Measurements from ENCODE around the gene ACKR2.
A peak's percentile ranks its signal among the peaks of the same experiment; 100 is the strongest.

The ACKR2 gene

GRCh38 chr3:42853056-42853455 lies 43.8 kb downstream of the ACKR2 start:
- no peak for DNase-seq
- intact Hi-C loops (cut with DNase I): no loop called here

GRCh38 chr3:42853739-42854302 lies 44.6 kb downstream of the ACKR2 start:
- DNase-seq: no peak
- intact Hi-C loops (cut with DNase I): no loop called here

- DNase-seq: no peak
- intact Hi-C loops (cut with DNase I): no loop called here
Measured at GRCh38 chr3:42855219-42855546, 45.9 kb downstream of the ACKR2 start.

GRCh38 chr3:42855547-42856380 lies 46.5 kb downstream of the ACKR2 start:
- intact Hi-C loops (cut with DNase I): no loop called here
- no peak for DNase-seq

GRCh38 chr3:42856544-42856943 lies 47.3 kb downstream of the ACKR2 start:
- DNase-seq: no peak
- intact Hi-C loops (cut with DNase I): no loop called here

DNA sequence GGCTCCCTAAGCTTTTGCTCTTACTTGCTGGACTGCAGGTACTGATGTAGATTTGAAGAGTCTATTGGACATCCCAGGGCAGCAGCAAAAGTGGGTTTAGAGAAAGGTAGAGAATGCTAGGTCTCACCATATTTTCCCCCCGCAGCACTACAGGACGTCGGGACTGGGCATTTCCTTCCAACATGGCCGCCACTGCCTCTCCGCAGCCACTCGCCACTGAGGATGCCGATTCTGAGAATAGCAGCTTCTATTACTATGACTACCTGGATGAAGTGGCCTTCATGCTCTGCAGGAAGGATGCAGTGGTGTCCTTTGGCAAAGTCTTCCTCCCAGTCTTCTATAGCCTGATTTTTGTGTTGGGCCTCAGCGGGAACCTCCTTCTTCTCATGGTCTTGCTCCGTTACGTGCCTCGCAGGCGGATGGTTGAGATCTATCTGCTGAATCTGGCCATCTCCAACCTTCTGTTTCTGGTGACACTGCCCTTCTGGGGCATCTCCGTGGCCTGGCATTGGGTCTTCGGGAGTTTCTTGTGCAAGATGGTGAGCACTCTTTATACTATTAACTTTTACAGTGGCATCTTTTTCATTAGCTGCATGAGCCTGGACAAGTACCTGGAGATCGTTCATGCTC lies 55.2 kb downstream of the ACKR2 start:
- intact Hi-C loops (cut with DNase I): no loop called here
- no peak for DNase-seq

DNA sequence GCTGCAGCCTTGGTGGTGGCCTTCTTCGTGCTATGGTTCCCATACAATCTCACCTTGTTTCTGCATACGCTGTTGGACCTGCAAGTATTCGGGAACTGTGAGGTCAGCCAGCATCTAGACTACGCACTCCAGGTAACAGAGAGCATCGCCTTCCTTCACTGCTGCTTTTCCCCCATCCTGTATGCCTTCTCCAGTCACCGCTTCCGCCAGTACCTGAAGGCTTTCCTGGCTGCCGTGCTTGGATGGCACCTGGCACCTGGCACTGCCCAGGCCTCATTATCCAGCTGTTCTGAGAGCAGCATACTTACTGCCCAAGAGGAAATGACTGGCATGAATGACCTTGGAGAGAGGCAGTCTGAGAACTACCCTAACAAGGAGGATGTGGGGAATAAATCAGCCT lies 56.0 kb downstream of the ACKR2 start:
- intact Hi-C loops (cut with DNase I): no loop called here
- no peak for DNase-seq

- intact Hi-C loops (cut with DNase I): no loop called here
- DNase-seq: no peak
Measured at GRCh38 chr3:42867138-42867537, 57.9 kb downstream of the ACKR2 start.

GRCh38 chr3:42868841-42869240 lies 59.6 kb downstream of the ACKR2 start:
- intact Hi-C loops (cut with DNase I): no loop called here
- DNase-seq: no peak

DNA sequence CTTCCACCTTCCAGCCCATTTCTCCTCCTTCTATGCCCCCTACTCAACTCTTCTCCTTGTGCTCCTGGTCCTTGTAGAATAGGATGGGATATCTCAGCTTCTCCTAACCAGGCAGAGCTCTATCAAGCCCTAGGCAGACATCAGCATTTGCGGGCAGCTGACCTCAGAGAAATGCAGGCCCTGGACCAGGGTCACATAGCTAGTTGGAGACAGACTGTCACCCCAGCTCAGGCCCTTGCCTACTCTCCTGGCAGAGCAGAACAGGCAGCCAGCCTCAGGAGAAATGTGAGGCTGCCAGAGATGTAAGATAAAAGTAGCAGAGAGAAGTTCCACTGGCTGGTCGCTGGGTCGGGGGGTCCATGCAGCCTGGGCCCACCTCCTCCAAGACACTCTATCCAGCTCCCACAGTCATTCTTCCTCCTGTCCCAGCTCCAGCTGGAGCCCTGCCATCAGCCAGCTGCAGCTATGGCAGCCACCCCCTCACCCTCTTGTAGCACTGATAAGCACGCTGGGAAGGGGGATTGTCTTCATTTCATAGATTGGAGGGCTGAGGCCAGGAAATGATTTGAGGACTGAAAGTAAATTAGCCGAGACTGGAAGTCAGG lies 62.4 kb downstream of the ACKR2 start:
- peak in 2 of 10 donors; percentile 21 to 85 for DNase-seq
- intact Hi-C loops (cut with DNase I): no loop called here

DNA sequence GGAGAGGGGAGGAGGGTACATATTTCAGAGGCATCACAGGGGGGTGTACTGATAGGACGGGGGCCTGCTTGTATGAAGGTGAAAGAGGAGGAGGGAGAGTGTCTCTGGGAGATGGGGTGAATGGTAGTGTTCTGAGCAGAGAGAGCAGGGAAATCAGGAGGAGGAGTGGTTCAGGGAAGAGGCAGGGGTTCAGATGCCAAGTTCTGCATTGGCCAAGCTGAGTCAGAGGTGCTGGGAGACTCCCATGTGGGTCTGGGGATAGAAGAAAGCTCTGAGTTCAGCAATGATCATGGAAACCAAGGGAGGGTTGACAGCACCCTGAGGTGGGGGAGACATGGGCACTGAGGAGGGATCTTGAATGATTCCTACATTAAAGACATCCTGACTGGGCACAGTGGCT lies 63.5 kb downstream of the ACKR2 start:
- no peak for DNase-seq
- intact Hi-C loops (cut with DNase I): no loop called here

- intact Hi-C loops (cut with DNase I): no loop called here
- no peak for DNase-seq
Measured at GRCh38 chr3:42873221-42873982, 64.2 kb downstream of the ACKR2 start.

- no peak for DNase-seq
- intact Hi-C loops (cut with DNase I): no loop called here
Measured at GRCh38 chr3:42874749-42875148, 65.5 kb downstream of the ACKR2 start.

GRCh38 chr3:42875325-42876151 lies 66.3 kb downstream of the ACKR2 start, which contains the start of gene CYP8B1:
Gene CYP8B1 (minus strand): TSS chr3:42875879. CDS start chr3:42875816, 63 bp downstream.
- DNase-seq: no peak
- intact Hi-C loops (cut with DNase I): no loop called here

GRCh38 chr3:42876401-42876800 lies 67.2 kb downstream of the ACKR2 start:
- DNase-seq: no peak
- intact Hi-C loops (cut with DNase I): no loop called here

DNA sequence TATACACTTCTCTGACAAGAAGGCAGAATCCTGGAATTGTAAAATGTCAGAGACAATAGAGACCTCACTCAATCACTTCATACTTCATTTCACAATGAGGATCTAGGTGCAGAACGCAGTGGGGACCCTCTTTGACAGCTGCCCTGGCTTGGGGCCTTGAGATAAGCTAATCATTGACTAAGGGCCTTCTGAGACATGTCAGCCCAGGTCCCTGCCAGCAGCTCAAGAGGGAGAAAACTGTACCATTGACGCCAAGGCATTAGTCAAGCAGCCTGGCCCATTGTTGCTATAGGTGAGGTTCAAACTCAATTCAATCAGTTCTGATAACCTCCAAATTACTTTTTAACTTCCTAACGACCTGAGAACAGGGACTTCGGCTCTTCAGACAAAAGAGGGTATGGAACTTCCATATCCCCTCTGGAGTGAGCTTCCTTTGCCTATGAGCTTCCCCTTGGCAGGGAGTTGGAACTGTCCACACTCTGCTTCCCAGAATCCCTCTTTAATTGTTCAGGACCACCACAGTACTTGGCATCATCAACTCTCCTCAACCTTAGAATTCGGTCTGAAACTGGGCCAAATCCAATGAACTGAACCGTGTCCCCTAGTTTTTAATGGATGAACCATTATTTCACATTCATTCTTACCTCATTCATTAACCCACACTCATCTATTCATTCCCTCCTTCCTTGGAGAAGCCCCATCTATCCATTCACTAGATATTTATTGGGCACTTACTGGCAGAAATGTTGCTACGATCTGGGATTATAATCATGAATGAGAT lies 67.9 kb downstream of the ACKR2 start:
- DNase-seq: no peak
- intact Hi-C loops (cut with DNase I): no loop called here

DNA sequence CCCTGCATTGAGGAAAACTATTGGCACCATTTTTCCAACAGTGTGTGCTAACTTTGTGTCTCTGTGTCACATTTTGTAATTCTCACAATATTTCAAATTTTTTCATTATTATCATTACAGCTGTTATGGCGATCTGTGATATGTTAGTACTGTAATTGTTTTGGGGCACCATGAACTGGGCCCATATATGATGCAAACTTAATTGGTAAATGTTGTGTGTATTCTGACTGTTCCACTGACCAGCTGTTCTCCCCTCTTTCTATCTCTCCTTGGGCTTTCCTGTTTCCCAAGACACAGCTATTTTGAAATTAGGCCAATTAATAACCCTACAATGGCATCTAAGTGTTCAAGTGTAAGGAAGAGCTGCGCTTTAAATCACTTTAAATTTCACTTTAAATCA lies 68.6 kb downstream of the ACKR2 start:
- no peak for DNase-seq
- intact Hi-C loops (cut with DNase I): no loop called here

GRCh38 chr3:42880183-42880582 lies 70.9 kb downstream of the ACKR2 start:
- DNase-seq: no peak
- intact Hi-C loops (cut with DNase I): loop anchor here (2.0 kb wide), 1 partner anchor 49 kb away; no protein-coding TSS in a partner anchor
